Activated T-cell treated with anti-CD3 and anti-CD28 coated beads, Interleukin-2, amount 50 U/mL, for 72 hours (primary cell): Measurements from ENCODE around the gene S100G. TPM values are rescaled to one million over a fixed set of nuclear protein-coding genes. Genes with fewer than 3 reads are reported as not detected.
A peak's percentile ranks its signal among the peaks of the same experiment; 100 is the strongest.

Source experiments
- ATAC-seq, 2 donors: fragments of 150-1000 bp; cut with Tn5 transposase; replicated peaks in 1 of 2; 2 replicates each; pipeline ENCODE4 v1.10.0; 2021; ENCODE audit warnings: moderate library complexity in 2 of 2, mild to moderate bottlenecking in 1 of 2
- DNase-seq, 2 donors: peaks; one replicate each; pipeline ENCODE4 v3.0.0; 2021 to 2022; ENCODE audit warnings: mixed read lengths in 1 of 2
- H3K27ac Mint-ChIP-seq: one replicate; pipeline ENCODE4 v1.8.0; 2022; ENCODE audit warnings: mild to moderate bottlenecking, moderate library complexity, mixed read lengths
- H3K27me3 Mint-ChIP-seq: one replicate; pipeline ENCODE4 v1.8.0; 2022; ENCODE audit warnings: low read depth, mixed read lengths
- H3K36me3 Mint-ChIP-seq, 2 donors: one replicate each; pipeline ENCODE4 v1.8.0; 2022; ENCODE audit warnings: mixed read lengths in 2 of 2, mild to moderate bottlenecking in 1 of 2; ENCODE audit not compliant: insufficient read depth in 2 of 2
- H3K4me1 Mint-ChIP-seq: one replicate; pipeline ENCODE4 v1.8.0; 2022; ENCODE audit warnings: low read depth, mixed read lengths
- H3K4me3 Mint-ChIP-seq, 2 donors: one replicate each; pipeline ENCODE4 v1.8.0; 2022; ENCODE audit warnings: mild to moderate bottlenecking in 2 of 2, mixed read lengths in 2 of 2, moderate library complexity in 2 of 2
- H3K9me3 Mint-ChIP-seq, 2 donors: one replicate each; pipeline ENCODE4 v1.8.0; 2022; ENCODE audit warnings: mixed read lengths in 2 of 2
- total RNA-seq, 2 donors: library from RNA; stranded (reverse); gene quantifications; one replicate each; pipeline ENCODE4 v1.2.3, GENCODE V29; 2022

Gene S100G
- total RNA-seq, 2 donors from 2014 or later: not detected

DNA sequence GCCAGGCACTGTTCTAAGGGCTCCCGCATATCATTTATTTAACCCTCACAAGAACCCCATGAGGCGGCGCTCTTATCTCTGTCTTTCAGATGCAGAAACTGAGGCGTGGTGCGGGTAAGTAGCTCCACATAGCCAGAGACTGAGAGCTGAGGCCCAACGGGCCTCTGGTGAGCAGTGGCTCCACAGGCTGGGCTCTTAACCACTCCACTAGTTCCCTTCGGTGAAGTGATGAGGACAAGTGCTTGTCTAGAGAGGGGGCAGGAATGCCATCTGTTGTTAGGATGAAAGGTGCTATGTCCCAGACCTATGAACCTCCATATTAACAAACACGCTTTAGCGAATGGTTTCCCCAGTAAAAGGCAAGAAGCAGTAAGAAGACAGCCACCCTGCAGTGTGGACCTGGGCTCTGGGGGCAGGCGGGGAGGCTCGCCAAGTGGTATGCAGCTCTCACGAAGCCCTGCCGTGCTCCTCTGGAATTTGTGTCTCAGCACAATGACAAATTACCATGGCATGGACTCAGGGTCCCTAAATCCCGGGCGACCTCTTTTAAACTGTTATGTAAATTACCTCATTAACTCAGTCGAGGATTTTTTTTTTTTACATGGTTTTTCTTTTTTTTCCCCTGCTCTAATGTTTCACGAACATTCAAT, 20.9 kb upstream of the S100G start:
- ATAC-seq (no peak), DNase-seq (no peak)
- Mint-ChIP-seq H3K27me3 (peaks cover 15% of the 10 kb centered on the region), H3K9me3 (no peaks in the 10 kb centered on the region), H3K4me1 (peaks cover 2% of the 10 kb centered on the region), H3K36me3 (no peaks in the 10 kb centered on the region), H3K27ac (no peak overlapping the region), H3K4me3 (no peak overlapping the region)

DNA sequence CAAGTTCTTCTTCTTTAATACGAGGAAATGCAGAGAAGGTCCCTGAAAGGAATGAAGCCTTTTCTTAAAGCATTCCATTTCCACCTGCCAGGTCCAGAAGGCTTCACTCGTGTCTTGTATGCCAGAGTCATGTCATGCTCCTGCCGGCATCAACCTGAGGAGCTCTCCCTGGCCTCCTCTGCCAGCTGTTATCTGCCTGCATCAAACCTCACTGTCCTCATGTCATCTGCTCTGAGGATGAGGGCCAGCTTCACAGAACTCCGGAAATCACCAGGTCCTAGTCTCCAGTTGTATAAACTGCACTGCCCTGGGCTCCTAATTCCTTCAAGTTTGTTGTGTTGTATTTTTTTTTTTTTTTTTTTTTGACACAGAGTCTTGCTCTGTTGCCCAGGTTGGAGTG, 20.0 kb upstream of the S100G start:
- peaks cover 15% of the 10 kb centered on the region for H3K27me3 Mint-ChIP-seq
- no peak for DNase-seq
- H3K27ac Mint-ChIP-seq: no peak overlapping the region
- no peaks in the 10 kb centered on the region for H3K36me3 Mint-ChIP-seq
- H3K4me3 Mint-ChIP-seq: no peak overlapping the region
- no peak for ATAC-seq
- peaks cover 8% of the 10 kb centered on the region for H3K4me1 Mint-ChIP-seq
- H3K9me3 Mint-ChIP-seq: no peaks in the 10 kb centered on the region

DNA sequence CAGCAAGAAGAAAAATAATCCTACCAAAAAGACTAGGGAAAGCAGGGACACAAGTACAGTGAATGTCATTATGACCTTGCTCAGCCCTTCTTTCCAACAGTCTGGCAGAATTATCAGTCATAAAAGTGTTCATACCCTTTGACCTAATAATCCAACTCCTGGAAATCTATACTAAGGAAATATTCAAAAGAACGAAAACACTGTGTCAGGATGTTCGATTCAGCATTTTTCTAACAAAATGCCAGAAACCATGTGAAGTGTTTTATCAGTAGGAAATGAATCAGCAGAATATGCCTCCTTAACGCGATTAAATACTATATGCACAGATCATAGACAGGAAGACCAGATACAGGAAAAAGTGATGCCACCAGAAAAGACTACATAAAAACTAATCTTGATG, 16.2 kb upstream of the S100G start:
- H3K9me3 Mint-ChIP-seq: no peaks in the 10 kb centered on the region
- ATAC-seq (no peak), DNase-seq (no peak)
- peaks cover 11% of the 10 kb centered on the region for H3K27me3 Mint-ChIP-seq
- H3K4me1 Mint-ChIP-seq: peaks cover 8% of the 10 kb centered on the region
- no peak overlapping the region for H3K27ac Mint-ChIP-seq
- H3K4me3 Mint-ChIP-seq: no peak overlapping the region
- peaks cover 0 to 3% of the 10 kb centered on the region in 2 donors for H3K36me3 Mint-ChIP-seq

DNA sequence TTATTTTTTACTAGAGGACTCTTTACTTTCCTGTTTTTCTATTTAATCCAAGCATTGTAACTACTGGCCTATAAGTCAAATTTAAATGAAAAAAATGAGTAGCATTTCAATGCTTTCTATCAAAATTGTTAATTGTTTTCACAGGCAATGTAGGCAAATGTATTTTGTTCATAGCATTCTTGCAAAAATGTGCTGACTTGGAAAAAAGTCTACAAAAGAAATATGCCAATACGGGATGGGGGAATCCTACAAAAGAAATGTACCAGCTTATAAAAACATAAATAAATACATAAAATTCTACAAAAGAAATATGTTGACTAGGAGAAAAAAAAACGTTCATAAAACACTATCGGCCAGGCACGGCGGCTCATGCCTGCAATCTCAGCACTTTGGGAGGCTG, 14.9 kb upstream of the S100G start:
- H3K36me3 Mint-ChIP-seq: peaks cover 0 to 3% of the 10 kb centered on the region in 2 donors
- ATAC-seq (no peak), DNase-seq (no peak)
- H3K27ac Mint-ChIP-seq: no peak overlapping the region
- H3K9me3 Mint-ChIP-seq: no peaks in the 10 kb centered on the region
- no peaks in the 10 kb centered on the region for H3K27me3 Mint-ChIP-seq
- H3K4me1 Mint-ChIP-seq: peaks cover 8% of the 10 kb centered on the region
- no peak overlapping the region for H3K4me3 Mint-ChIP-seq

DNA sequence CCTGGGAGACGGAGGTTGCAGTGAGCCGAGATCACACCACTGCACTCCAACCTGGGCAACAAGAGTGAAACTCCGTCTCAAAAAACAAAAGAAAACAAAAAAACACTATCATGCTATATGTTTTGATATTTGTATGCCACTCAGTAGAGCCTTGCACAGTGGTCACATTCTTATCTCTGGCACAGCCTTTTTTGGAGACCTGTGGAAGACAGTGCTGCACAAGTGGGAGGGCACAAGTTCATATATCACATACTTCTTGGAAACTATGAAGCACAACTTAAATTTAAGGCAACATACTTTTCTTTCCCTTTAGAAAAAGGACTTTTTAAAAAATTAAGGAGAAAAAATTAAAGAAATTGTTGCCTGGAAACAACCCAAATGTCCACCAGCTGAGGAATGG, 14.4 kb upstream of the S100G start:
- Mint-ChIP-seq H3K9me3 (no peaks in the 10 kb centered on the region), H3K27ac (no peak overlapping the region), H3K4me1 (peaks cover 8% of the 10 kb centered on the region), H3K36me3 (peaks cover 0 to 3% of the 10 kb centered on the region in 2 donors), H3K4me3 (no peak overlapping the region), H3K27me3 (no peaks in the 10 kb centered on the region)
- no peak for ATAC-seq
- DNase-seq: no peak

DNA sequence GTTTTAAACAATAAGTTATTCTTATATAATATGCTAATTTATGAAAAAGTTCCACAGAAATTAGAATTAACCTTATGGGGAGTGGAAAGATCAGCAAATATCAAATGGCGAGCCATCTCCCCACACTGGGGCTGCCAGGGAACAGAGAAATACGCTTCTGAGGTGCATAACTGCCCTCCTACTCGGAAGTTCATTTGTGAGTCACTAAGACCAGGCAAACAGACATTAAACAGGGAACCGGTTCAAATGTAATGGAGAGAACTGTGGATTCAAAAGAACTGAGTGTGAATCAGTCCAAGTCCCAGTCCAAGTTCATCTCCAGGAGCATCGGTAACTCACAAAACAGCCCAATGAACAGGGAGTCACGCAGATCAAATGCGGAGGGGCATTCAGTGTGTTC, 11.4 kb upstream of the S100G start:
- Mint-ChIP-seq H3K36me3 (peaks cover 0 to 3% of the 10 kb centered on the region in 2 donors), H3K27me3 (no peaks in the 10 kb centered on the region), H3K4me3 (no peak overlapping the region), H3K9me3 (no peaks in the 10 kb centered on the region), H3K27ac (no peak overlapping the region), H3K4me1 (peaks cover 8% of the 10 kb centered on the region)
- no peak for ATAC-seq
- no peak for DNase-seq

DNA sequence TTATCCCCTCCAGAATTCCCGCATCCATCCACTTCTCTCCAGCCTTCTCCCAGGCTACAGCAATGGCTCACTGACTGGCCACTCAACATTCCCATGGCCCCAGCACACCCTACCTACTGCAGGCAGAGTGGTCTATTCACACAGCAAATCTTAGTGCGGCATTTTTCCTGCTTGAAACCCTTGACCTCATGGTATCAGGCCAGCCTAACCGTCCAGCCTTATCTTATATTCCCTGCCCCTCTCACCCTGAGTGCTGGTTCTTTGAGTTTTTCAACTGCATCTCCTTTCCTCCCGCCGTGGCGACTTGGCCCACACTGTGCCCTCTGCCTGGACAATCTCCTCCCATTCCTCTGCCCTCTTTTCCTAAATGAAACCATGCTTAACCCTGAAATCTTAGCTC, 10.0 kb upstream of the S100G start:
- Mint-ChIP-seq H3K36me3 (peaks cover 0 to 3% of the 10 kb centered on the region in 2 donors), H3K4me3 (no peak overlapping the region), H3K27me3 (no peaks in the 10 kb centered on the region), H3K9me3 (no peaks in the 10 kb centered on the region), H3K4me1 (no peaks in the 10 kb centered on the region), H3K27ac (no peak overlapping the region)
- no peak for ATAC-seq
- no peak for DNase-seq

DNA sequence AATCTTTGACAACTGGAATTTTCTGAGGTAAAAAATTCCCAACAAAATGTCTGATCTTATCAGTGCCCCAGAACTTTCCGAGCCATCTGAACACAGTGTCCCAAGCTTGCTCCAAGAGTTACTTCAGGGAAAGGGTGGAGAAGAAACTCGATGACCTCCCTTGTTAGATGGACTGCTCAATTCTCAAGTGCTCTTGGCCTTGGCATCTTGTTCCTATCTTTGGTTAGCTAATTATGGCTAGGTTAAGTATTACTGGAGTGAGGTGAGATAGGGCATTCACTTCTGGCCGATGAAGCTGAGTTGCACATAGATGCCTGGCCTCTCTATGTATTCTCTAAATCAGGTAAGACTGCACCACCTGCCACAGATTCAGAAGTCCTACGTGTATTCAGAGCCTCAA, 9.1 kb upstream of the S100G start:
- Mint-ChIP-seq H3K4me1 (no peaks in the 10 kb centered on the region), H3K9me3 (no peaks in the 10 kb centered on the region), H3K4me3 (no peak overlapping the region), H3K36me3 (peaks cover 0 to 3% of the 10 kb centered on the region in 2 donors), H3K27me3 (no peaks in the 10 kb centered on the region), H3K27ac (no peak overlapping the region)
- no peak for DNase-seq
- no peak for ATAC-seq

DNA sequence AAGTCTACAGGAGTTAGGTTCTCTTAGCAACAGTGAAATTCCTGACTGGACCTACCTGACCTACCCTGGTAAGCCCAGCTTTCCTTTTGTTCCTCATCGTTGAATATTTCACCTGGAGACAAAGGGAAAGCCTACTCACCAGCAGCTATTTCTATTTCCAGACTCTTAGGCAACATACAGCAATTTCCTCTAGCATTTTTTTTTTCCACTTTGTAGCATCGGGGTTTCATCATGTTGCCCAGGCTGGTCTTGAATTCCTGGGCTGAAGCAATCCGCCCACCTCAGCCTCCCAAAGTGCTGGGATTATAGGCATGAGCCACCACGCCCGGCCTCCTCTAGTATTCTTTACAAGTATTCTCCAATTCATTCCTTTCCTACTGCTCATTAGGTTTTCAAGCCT, 6.8 kb upstream of the S100G start:
- H3K4me1 Mint-ChIP-seq: no peaks in the 10 kb centered on the region
- H3K36me3 Mint-ChIP-seq: peaks cover 0 to 1% of the 10 kb centered on the region in 2 donors
- no peak overlapping the region for H3K4me3 Mint-ChIP-seq
- DNase-seq (no peak), ATAC-seq (no peak)
- no peaks in the 10 kb centered on the region for H3K27me3 Mint-ChIP-seq
- H3K9me3 Mint-ChIP-seq: no peaks in the 10 kb centered on the region
- peak overlapping the region; percentile 40 for H3K27ac Mint-ChIP-seq

DNA sequence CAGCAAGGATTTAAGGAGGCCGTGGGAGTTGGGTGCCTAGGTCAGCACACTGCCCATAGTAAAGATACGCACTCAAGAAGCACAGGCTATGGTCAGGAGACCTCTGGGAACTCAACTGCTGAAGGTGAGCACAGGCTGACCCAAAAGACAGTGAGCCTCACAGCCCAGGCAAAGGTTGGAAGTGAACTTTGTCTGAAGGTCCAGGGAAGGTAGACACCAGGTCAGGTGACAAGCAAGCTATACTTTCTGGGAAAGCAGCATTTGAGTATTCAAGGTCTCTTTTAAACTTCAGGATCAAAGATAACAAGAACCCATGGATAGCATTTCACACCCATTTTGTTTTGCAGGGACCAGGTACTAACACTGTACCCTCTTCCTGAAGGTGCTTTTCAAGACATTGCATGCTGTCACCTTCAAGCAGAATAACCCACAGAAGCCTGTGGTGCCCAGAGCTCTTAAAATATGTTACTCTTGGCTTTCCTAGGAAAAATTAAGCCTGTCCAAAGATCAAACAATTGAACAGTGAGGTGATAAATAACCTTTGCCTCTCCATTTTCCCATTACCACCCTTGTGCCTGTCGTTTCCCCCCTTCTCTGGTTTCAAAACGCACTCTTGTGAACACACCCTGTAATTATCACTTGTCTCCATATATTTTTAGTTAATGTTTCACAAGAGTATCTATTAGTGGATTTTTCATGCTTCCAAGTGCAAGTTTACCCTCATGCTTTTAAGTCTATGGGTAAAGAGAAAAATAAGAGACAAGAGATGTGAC, 3.4 kb upstream of the S100G start:
- H3K36me3 Mint-ChIP-seq: no peaks in the 10 kb centered on the region

DNA sequence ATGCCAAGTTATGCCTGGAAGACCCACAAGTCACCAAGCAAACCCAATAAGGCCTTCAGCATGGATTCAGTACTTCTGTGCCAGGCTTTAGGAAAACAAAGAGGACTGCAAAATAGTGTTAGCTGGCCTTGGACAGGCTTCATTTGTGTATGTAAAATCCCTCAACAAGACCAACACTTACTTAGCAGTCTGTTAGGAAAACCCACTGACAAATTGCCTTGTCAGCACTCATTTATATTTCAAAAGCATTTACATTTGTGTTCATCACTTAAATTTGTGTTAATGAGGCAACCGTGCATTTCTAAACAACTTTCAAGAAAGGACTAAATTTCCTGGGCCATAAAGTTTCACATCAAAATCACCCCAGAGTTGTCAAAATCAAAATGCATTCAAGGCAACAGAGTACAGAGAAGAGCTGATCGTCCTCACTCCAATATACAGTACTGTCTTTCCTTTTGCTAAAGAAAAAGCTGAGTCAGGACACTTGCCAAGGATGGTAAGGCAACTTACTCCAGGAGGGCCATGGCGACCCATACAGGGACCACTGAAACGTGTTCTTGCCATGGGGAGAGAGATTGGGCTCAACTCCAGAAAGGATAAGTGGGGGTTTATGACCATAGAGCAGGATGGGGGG, 1.6 kb downstream of the S100G start:
- ATAC-seq (no peak), DNase-seq (no peak)
- H3K27me3 Mint-ChIP-seq: peaks cover 6% of the 10 kb centered on the region
- no peaks in the 10 kb centered on the region for H3K4me1 Mint-ChIP-seq
- no peaks in the 10 kb centered on the region for H3K36me3 Mint-ChIP-seq
- H3K4me3 Mint-ChIP-seq: no peak overlapping the region
- no peaks in the 10 kb centered on the region for H3K9me3 Mint-ChIP-seq
- H3K27ac Mint-ChIP-seq: no peak overlapping the region

More for the DNA sequence above, 3.4 kb upstream of the S100G start:
- ATAC-seq (no peak), DNase-seq (no peak)
- no peak overlapping the region for H3K4me3 Mint-ChIP-seq
- no peak overlapping the region for H3K27ac Mint-ChIP-seq
- H3K4me1 Mint-ChIP-seq: no peaks in the 10 kb centered on the region
- no peaks in the 10 kb centered on the region for H3K9me3 Mint-ChIP-seq
- H3K27me3 Mint-ChIP-seq: peaks cover 6% of the 10 kb centered on the region

DNA sequence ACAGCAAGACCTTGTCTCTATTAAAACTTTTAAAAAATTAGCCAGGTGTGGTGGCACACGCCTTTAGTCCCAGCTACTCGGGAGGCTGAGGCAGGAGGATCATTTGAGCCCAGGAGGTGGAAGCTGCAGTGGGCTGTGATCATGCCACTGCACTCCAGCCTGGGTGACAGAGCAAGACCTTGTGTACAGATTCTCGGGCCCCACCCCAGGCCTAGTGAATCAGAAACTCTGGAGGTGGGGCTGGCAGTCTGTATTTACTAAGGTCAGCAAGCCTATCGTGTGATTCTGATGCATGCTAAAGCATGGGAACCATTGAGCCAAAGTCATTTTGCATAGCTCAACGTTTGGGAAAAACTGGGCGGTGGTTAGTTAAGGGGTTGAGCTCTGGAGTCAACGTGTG, 3.5 kb downstream of the S100G start:
- Mint-ChIP-seq H3K27ac (no peak overlapping the region), H3K4me3 (no peak overlapping the region), H3K36me3 (no peaks in the 10 kb centered on the region), H3K9me3 (no peaks in the 10 kb centered on the region), H3K27me3 (peaks cover 6% of the 10 kb centered on the region), H3K4me1 (no peaks in the 10 kb centered on the region)
- DNase-seq (no peak), ATAC-seq (no peak)

DNA sequence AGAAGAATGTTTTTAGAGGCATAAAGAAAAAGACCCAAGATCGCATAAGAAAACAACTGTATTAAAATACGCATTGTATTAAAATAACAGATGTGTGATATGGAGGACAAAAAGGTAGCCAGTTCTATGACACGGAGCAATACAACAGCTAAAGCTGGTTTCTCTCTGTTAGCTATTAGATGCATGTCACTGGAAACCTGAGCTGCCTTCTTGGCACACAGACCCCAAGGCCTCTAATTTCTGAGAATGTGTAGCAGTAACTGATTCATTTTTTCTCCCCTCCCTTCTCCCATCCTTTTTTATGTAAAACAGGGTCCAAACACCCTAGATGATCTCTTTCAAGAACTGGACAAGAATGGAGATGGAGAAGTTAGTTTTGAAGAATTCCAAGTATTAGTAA, 4.1 kb downstream of the S100G start:
- no peaks in the 10 kb centered on the region for H3K9me3 Mint-ChIP-seq
- H3K4me1 Mint-ChIP-seq: no peaks in the 10 kb centered on the region
- no peak overlapping the region for H3K4me3 Mint-ChIP-seq
- H3K36me3 Mint-ChIP-seq: no peaks in the 10 kb centered on the region
- ATAC-seq: no peak
- no peak overlapping the region for H3K27ac Mint-ChIP-seq
- H3K27me3 Mint-ChIP-seq: peaks cover 6% of the 10 kb centered on the region
- DNase-seq: no peak
